Measurements from ENCODE around the gene ZC2HC1B. TPM values are rescaled to one million over a fixed set of nuclear protein-coding genes. Genes with fewer than 3 reads are reported as not detected.

ZC2HC1B gene
- total RNA-seq, 3 donors from 2014 or later, result not detected

DNA sequence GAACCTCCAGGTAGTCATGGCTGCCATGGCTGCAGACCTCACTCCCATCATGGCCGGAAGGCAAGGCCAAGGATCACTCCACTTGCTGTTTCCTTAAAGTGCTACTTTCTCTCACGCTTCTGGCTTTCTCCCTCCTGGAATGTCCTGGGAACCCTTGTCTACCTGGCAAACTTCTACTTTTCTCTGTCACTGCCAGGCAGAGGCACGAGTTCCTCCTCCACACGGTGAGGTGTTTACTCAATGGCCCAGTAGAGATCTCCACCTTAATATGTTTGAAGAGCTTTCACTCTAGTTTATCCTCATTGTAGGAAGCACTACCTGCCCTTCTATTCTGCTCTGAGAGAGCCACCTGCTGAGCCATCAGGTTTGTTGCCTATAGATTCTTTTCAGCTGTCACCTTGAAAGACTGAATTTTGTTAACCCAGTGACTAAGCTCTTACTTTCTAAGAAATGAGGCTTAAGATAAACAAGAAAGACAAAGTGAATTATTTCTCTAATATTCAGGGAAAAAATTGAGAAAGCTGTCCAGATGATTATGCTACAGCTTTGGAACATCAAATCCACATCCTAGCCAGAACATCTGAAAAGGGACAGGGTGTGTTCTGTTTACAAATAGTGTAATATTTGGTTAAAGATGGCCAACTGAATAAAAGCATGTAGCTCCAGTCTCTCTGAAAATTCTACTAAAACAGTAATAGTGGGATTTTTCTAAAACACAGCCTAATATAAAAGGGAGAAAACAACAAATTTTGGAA lies 88.8 kb downstream of the ZC2HC1B start:
- no peaks in the 10 kb centered on the region for H3K9me3 ChIP-seq
- ATAC-seq (no peak), DNase-seq (no peak)
- H3K4me3 ChIP-seq, result no peak overlapping the region
- intact Hi-C loops (cut with DNase I, micrococcal nuclease), result no loop called here
- H3K4me1 ChIP-seq (ENCODE audit: low read depth), result peaks cover 14% of the 10 kb centered on the region
- TF ChIP-seq, protein P1, sequence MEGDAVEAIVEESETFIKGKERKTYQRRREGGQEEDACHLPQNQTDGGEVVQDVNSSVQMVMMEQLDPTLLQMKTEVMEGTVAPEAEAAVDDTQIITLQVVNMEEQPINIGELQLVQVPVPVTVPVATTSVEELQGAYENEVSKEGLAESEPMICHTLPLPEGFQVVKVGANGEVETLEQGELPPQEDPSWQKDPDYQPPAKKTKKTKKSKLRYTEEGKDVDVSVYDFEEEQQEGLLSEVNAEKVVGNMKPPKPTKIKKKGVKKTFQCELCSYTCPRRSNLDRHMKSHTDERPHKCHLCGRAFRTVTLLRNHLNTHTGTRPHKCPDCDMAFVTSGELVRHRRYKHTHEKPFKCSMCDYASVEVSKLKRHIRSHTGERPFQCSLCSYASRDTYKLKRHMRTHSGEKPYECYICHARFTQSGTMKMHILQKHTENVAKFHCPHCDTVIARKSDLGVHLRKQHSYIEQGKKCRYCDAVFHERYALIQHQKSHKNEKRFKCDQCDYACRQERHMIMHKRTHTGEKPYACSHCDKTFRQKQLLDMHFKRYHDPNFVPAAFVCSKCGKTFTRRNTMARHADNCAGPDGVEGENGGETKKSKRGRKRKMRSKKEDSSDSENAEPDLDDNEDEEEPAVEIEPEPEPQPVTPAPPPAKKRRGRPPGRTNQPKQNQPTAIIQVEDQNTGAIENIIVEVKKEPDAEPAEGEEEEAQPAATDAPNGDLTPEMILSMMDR (IDR thresholded peaks at IDR 0.05), result no peak
- no peaks in the 10 kb centered on the region for H3K36me3 ChIP-seq (ENCODE audit: low read depth)

DNA sequence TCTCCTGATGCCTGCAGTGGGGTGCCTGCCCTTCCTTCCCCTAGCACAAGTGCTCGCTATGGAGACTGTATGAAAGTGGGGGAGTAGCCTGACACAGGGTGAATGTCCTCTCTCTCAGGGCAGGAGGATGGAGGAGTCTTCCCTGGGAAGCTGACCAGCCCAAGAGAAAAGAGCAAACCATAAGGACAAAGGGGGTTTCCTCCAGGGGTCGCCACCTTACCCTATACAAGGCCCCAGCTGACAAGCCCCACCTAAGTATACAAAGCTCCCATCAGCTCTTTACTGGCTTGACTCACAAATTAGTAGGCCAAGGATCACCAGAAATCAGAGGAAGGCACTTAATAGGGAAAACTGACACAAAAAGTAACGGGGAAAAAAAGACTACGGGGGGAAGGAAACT lies 89.6 kb downstream of the ZC2HC1B start:
- H3K36me3 ChIP-seq (ENCODE audit: low read depth), result no peaks in the 10 kb centered on the region
- ATAC-seq (no peak), DNase-seq (no peak)
- TF ChIP-seq, protein P1 (IDR thresholded peaks at IDR 0.05), result no peak
- no peak overlapping the region for H3K4me3 ChIP-seq
- H3K4me1 ChIP-seq (ENCODE audit: low read depth), result peaks cover 14% of the 10 kb centered on the region
- intact Hi-C loops (cut with DNase I, micrococcal nuclease), result no loop called here
- H3K9me3 ChIP-seq, result no peaks in the 10 kb centered on the region

DNA sequence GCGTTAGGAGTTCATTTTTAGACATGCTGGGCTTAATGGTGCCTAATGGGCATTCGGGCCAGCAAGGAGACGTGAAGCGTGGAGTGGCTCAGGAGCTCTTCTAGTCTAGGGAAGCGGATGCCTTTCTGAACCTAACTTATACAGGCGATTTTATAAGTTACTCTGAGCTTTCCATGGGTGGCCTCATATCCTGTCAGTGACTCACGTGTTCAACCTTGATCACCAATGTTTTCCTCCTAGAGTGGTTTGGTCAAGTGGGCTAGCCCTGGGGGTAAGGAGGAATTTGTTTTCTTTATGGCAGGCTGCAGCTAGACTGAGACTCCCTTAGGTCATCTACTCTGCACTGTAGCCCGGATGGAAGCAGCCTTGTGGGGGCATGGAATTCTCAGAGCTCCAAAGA lies 91.7 kb downstream of the ZC2HC1B start:
- DNase-seq (no peak), ATAC-seq (no peak)
- H3K4me3 ChIP-seq, result no peak overlapping the region
- H3K4me1 ChIP-seq (ENCODE audit: low read depth), result no peaks in the 10 kb centered on the region
- intact Hi-C loops (cut with DNase I, micrococcal nuclease), result no loop called here
- H3K9me3 ChIP-seq, result no peaks in the 10 kb centered on the region
- TF ChIP-seq, protein P1 (IDR thresholded peaks at IDR 0.05), result no peak
- no peaks in the 10 kb centered on the region for H3K36me3 ChIP-seq (ENCODE audit: low read depth)

DNA sequence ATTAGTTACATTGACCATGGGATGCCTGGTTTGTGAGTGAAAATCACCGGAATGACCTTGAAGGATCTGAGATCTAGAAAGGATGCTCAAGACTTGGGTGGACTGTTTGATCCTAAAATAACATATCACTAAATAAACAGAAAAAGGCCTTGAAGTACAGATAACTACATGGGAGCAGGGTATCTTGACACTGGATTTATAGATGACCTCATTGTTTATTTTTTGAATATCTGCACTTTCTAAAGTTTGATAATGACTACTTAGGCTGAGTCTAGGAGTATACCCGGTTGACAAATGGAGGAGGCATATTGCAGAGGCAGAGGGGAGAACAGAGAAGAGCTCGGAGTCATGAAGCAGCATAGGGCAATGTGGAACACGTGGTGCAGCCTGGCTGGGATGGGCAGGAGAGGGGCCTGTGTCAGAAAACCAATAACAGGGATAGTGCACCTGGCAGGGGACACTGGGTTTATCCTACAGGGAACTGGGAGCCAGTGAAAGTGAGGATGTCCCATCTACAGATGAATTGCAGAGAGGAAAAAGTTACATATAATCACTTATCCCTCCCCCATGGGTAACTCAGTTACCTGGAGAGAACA lies 93.5 kb downstream of the ZC2HC1B start:
- ATAC-seq, result no peak
- TF ChIP-seq, protein P1 (IDR thresholded peaks at IDR 0.05), result no peak
- no peak overlapping the region for H3K4me3 ChIP-seq
- no peaks in the 10 kb centered on the region for H3K36me3 ChIP-seq (ENCODE audit: low read depth)
- H3K9me3 ChIP-seq, result no peaks in the 10 kb centered on the region
- H3K4me1 ChIP-seq (ENCODE audit: low read depth), result no peaks in the 10 kb centered on the region
- intact Hi-C loops (cut with DNase I, micrococcal nuclease), result no loop called here
- no peak for DNase-seq

DNA sequence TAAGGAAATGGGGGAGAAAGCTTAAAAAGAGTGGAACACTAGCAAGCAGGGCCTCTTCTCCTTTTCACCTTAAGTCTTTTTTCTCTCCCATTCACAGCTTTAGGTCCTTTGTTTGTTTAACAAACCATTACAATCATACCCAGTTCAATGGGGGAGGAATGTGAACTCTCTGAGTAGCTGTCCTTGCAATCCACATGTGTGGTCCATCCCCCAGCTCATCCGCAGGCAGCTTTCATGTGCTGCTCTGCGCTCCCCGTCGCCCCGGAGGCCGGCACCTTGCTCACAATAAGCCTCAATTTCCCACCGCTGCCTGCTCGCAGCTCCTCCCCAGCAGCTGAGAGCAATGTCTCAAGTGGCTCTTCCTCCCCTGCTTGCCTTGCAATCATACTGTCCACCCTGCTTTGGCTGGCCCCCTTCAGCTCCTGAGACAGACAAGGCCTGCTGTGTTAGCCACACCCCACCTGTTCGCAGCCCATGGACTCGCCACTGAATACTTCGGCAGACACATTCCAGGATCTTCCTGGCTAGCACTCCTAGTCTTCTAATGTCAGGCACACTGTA lies 94.6 kb downstream of the ZC2HC1B start:
- ATAC-seq (no peak), DNase-seq (no peak)
- no peaks in the 10 kb centered on the region for H3K4me1 ChIP-seq (ENCODE audit: low read depth)
- TF ChIP-seq, protein P1 (IDR thresholded peaks at IDR 0.05), result no peak
- H3K36me3 ChIP-seq (ENCODE audit: low read depth), result no peaks in the 10 kb centered on the region
- no peak overlapping the region for H3K4me3 ChIP-seq
- no peaks in the 10 kb centered on the region for H3K9me3 ChIP-seq
- intact Hi-C loops (cut with DNase I, micrococcal nuclease), result no loop called here
